Esophagus muscularis mucosa (tissue), 4 donors: Measurements from ENCODE around the gene SLC50A1. TPM values are rescaled to one million over a fixed set of nuclear protein-coding genes. Genes with fewer than 3 reads are reported as not detected.

Source experiments
- DNase-seq: peaks from one replicate; pipeline ENCODE4 v3.0.0-alpha.2; 2017; ENCODE audit errors: extremely low spot score
- H3K27ac ChIP-seq, 4 donors: fragments of 200-600 bp; sonication (generic); replicated peaks in 1 of 4; 1 replicate in 3 of 4; 2 replicates in 1 of 4; pipeline ENCODE4 v1.5.1; 2016 to 2019; ENCODE audit warnings: mild to moderate bottlenecking in 1 of 4
- H3K27me3 ChIP-seq, 4 donors: fragments of 200-600 bp; sonication (generic); one replicate each; pipeline versions ENCODE4 v1.5.1 to v1.6.0; 2016 to 2019
- H3K36me3 ChIP-seq, 4 donors: fragments of 200-600 bp; sonication (generic); one replicate each; pipeline ENCODE4 v1.5.1; 2016 to 2019
- H3K4me1 ChIP-seq, 4 donors: fragments of 200-600 bp; sonication (generic); one replicate each; pipeline ENCODE4 v1.5.1; 2016 to 2019
- H3K4me3 ChIP-seq, 4 donors: fragments of 200-600 bp; sonication (generic); 1 replicate in 2 of 4; 2 replicates in 2 of 4; pipeline ENCODE4 v1.5.1; 2016 to 2019; ENCODE audit warnings: mild to moderate bottlenecking in 4 of 4, moderate library complexity in 1 of 4
- H3K9me3 ChIP-seq, 4 donors: fragments of 200-600 bp; sonication (generic); 1 replicate in 3 of 4; 2 replicates in 1 of 4; pipeline ENCODE4 v1.5.1; 2016 to 2019
- EP300 ChIP-seq: sonication (generic); formaldehyde crosslinking; IDR thresholded peaks from one replicate; pipeline ENCODE4 v1.6.1; 2017; ENCODE audit warnings: antibody characterized with exemption
- POLR2A ChIP-seq: fragments of 450-650 bp; IDR thresholded peaks from one replicate; pipeline ENCODE4 v1.6.1; 2017; ENCODE audit warnings: antibody characterized with exemption, moderate library complexity, mild to moderate bottlenecking, low read depth
- POLR2AphosphoS5 ChIP-seq, 2 donors: sonication (generic); formaldehyde crosslinking; IDR thresholded peaks; one replicate each; pipeline ENCODE4 v1.6.1; 2017; ENCODE audit warnings: antibody characterized with exemption in 2 of 2
- WGBS: methylation state at CpG from one replicate; pipeline ENCODE4 v1.1.5; 2018; 5-methylcytosine and 5-hydroxymethylcytosine counted together
- intact Hi-C: fragments of 100-400 bp; cut with DNase I; formaldehyde crosslinking; loops from one replicate; pipeline ENCODE4 v1.15.1; 2023
- small RNA-seq, 3 donors: library from RNA; depleted of rRNA; stranded (forward); fragments of <200 nt; gene quantifications; one replicate each; pipeline ENCODE3, GENCODE V24; 2016
- total RNA-seq, 4 donors: library from RNA; depleted of rRNA; stranded (reverse); fragments of >200 nt; gene quantifications; one replicate each; pipeline versions ENCODE4 v1.1.0 to v1.2.1, GENCODE V29; 2016
- TF ChIP-seq, protein P1 (sequence below), 3 experiments: fragments of 200-600 bp in 2 of 3; fragments of 450-650 bp in 1 of 3; sonication (generic) in 2 of 3; IDR thresholded peaks; one replicate each; pipeline ENCODE4 v1.5.1; 2017 to 2019; ENCODE audit warnings: antibody characterized with exemption in 3 of 3, mild to moderate bottlenecking in 2 of 3, moderate library complexity in 1 of 3

SLC50A1 gene
- total RNA-seq, 4 donors from 2014 or later, result 13.3 to 18.7 (median 15.2) TPM

GRCh38 chr1:155187456-155187891, 51.8 kb downstream of the SLC50A1 start:
- 69% methylated on average over 14 of the region's 16 CpGs for WGBS
- no peak for DNase-seq

DNA sequence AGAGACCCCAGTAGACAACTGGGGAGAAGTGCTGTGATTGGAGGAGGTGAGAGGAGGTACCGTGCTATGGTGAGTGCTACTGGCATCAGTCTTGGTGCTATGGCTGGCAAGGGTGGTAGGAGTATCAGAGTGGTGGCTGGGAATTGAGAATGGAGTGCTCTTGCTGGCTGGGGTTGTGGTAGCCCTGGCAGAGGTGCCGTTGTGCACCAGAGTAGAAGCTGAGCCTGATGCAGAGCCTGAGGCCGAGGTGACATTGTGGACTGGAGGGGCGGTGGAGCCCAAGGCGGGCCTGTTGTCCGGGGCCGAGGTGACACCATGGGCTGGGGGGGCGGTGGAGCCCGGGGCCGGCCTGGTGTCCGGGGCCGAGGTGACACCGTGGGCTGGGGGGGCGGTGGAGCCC, 52.6 kb downstream of the SLC50A1 start:
- Histone ChIP-seq H3K27me3 (no peaks in the 10 kb centered on the region), H3K4me1 (peaks cover 11 to 16% (median 14%) of the 10 kb centered on the region in 4 donors), H3K36me3 (peaks cover 0 to 3% (median 0%) of the 10 kb centered on the region in 4 donors), H3K27ac (no peak overlapping the region), H3K9me3 (no peaks in the 10 kb centered on the region), H3K4me3 (no peak overlapping the region)
- WGBS, result 90% methylated on average over 4 of the region's 14 CpGs
- intact Hi-C loops, result no loop called here
- DNase-seq, result no peak
- no peak for TF ChIP-seq POLR2AphosphoS5 (IDR thresholded peaks at IDR 0.05)
- TF ChIP-seq POLR2A, result no peak
- TF ChIP-seq, protein P1, sequence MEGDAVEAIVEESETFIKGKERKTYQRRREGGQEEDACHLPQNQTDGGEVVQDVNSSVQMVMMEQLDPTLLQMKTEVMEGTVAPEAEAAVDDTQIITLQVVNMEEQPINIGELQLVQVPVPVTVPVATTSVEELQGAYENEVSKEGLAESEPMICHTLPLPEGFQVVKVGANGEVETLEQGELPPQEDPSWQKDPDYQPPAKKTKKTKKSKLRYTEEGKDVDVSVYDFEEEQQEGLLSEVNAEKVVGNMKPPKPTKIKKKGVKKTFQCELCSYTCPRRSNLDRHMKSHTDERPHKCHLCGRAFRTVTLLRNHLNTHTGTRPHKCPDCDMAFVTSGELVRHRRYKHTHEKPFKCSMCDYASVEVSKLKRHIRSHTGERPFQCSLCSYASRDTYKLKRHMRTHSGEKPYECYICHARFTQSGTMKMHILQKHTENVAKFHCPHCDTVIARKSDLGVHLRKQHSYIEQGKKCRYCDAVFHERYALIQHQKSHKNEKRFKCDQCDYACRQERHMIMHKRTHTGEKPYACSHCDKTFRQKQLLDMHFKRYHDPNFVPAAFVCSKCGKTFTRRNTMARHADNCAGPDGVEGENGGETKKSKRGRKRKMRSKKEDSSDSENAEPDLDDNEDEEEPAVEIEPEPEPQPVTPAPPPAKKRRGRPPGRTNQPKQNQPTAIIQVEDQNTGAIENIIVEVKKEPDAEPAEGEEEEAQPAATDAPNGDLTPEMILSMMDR (IDR thresholded peaks at IDR 0.05), result no peak
- TF ChIP-seq EP300, result no peak

More at GRCh38 chr1:155187456-155187891, 51.8 kb downstream of the SLC50A1 start:
- Histone ChIP-seq H3K4me1 (peaks cover 3 to 8% (median 6%) of the 10 kb centered on the region in 4 donors), H3K36me3 (peaks cover 0 to 3% (median 0%) of the 10 kb centered on the region in 4 donors), H3K4me3 (no peak overlapping the region), H3K27me3 (no peaks in the 10 kb centered on the region), H3K27ac (no peak overlapping the region), H3K9me3 (no peaks in the 10 kb centered on the region)
- intact Hi-C loops, result no loop called here
- TF ChIP-seq EP300 (no peak), POLR2A (no peak)
- TF ChIP-seq, protein P1 (IDR thresholded peaks at IDR 0.05), result no peak

Small RNA genes lying within 50 kb of the gene (small RNA-seq; reads per million reads assigned to genes)
- gene HMGN2P18 (0 reads per million in 3 donors), gene RF00019 (0 reads per million in 3 donors)

Other genes starting within 250 kb of the SLC50A1 start
- gene PMVK, start 199.1 kb upstream of the SLC50A1 start, total RNA-seq, result 10 to 100 TPM; 15.9 to 26.2 (median 20.0) TPM
- 100 to 1,000 TPM; 192 to 309 (median 238) TPM for gene PBXIP1, start 179.8 kb upstream of the SLC50A1 start, total RNA-seq
- 10 to 100 TPM; 20.2 to 35.3 (median 27.7) TPM for gene PYGO2, start 174.1 kb upstream of the SLC50A1 start, total RNA-seq
- gene SHC1, start 165.1 kb upstream of the SLC50A1 start, total RNA-seq, result 100 to 1,000 TPM in 1 of 4 donors, 10 to 100 TPM in 3; 60.6 to 101 (median 93.4) TPM
- gene CKS1B, start 161.2 kb upstream of the SLC50A1 start, total RNA-seq, result 10 to 100 TPM; 11.6 to 21.5 (median 18.8) TPM
- 10 to 100 TPM; 19.5 to 29.6 (median 23.0) TPM for gene FLAD1, start 152.5 kb upstream of the SLC50A1 start, total RNA-seq
- gene LENEP, start 142.3 kb upstream of the SLC50A1 start, total RNA-seq, result not detected
- 10 to 100 TPM; 50.0 to 68.9 (median 55.8) TPM for gene ZBTB7B, start 133.1 kb upstream of the SLC50A1 start, total RNA-seq
- gene DCST2, start 102.1 kb upstream of the SLC50A1 start, total RNA-seq, result under 1 TPM in 2 of 4 donors, not detected in 2; 0.11 to 0.19 TPM
- under 1 TPM in 1 of 4 donors, not detected in 3; 0.42 TPM for gene DCST1, start 102.0 kb upstream of the SLC50A1 start, total RNA-seq
- 100 to 1,000 TPM in 2 of 4 donors, 10 to 100 TPM in 2; 61.5 to 142 (median 115) TPM for gene ADAM15, start 84.5 kb upstream of the SLC50A1 start, total RNA-seq
- 1 to 10 TPM in 3 of 4 donors, under 1 TPM in 1; 0.83 to 4.5 (median 3.2) TPM for gene EFNA4, start 72.1 kb upstream of the SLC50A1 start, total RNA-seq
- gene EFNA3, start 57.0 kb upstream of the SLC50A1 start, total RNA-seq, result 1 to 10 TPM in 2 of 4 donors, under 1 TPM in 1, not detected in 1; 0.91 to 1.7 (median 1.7) TPM
- 10 to 100 TPM; 11.2 to 37.3 (median 27.5) TPM for gene EFNA1, start 8.0 kb upstream of the SLC50A1 start, total RNA-seq
- gene DPM3, start 4.7 kb downstream of the SLC50A1 start, total RNA-seq, result 100 to 1,000 TPM in 2 of 4 donors, 10 to 100 TPM in 2; 54.5 to 176 (median 80.6) TPM
- gene KRTCAP2, start 37.5 kb downstream of the SLC50A1 start, total RNA-seq, result 100 to 1,000 TPM in 2 of 4 donors, 10 to 100 TPM in 2; 76.0 to 146 (median 108) TPM
- gene TRIM46, start 38.0 kb downstream of the SLC50A1 start, total RNA-seq, result 1 to 10 TPM in 1 of 4 donors, under 1 TPM in 2, not detected in 1; 0.13 to 1.7 (median 0.17) TPM
- gene THBS3, start 72.0 kb downstream of the SLC50A1 start, total RNA-seq, result 10 to 100 TPM; 16.2 to 37.4 (median 23.4) TPM
- 10 to 100 TPM; 34.1 to 52.8 (median 38.0) TPM for gene MTX1, start 72.8 kb downstream of the SLC50A1 start, total RNA-seq
- 10 to 100 TPM; 15.1 to 38.7 (median 22.6) TPM for gene ENTREP3, start 119.6 kb downstream of the SLC50A1 start, total RNA-seq
- 10 to 100 TPM; 33.6 to 56.0 (median 43.5) TPM for gene SCAMP3, start 126.5 kb downstream of the SLC50A1 start, total RNA-seq
- gene CLK2, start 137.7 kb downstream of the SLC50A1 start, total RNA-seq, result 10 to 100 TPM; 17.6 to 32.0 (median 25.3) TPM
- gene HCN3, start 141.6 kb downstream of the SLC50A1 start, total RNA-seq, result 1 to 10 TPM; 1.0 to 2.1 (median 1.4) TPM
- not detected for gene PKLR, start 165.6 kb downstream of the SLC50A1 start, total RNA-seq
- gene FDPS, start 173.0 kb downstream of the SLC50A1 start, total RNA-seq, result 10 to 100 TPM; 70.2 to 97.2 (median 82.0) TPM
- gene RUSC1, start 185.0 kb downstream of the SLC50A1 start, total RNA-seq, result 10 to 100 TPM; 15.6 to 35.4 (median 27.2) TPM